GM10266 (cell line): Measurements from ENCODE around the gene EPN2.

Experiments used
- DNase-seq: peaks from one replicate; pipeline ENCODE4 v3.0.0; 2012; ENCODE audit errors: extremely low spot score
- TF ChIP-seq, protein P1 (sequence below): IDR thresholded peaks from 2 replicates; pipeline ENCODE4 v1.5.1; 2012; ENCODE audit warnings: mild to moderate bottlenecking, low read depth; ENCODE audit not compliant: control insufficient read depth, insufficient read depth; ENCODE audit errors: missing control alignments

EPN2 gene

DNA sequence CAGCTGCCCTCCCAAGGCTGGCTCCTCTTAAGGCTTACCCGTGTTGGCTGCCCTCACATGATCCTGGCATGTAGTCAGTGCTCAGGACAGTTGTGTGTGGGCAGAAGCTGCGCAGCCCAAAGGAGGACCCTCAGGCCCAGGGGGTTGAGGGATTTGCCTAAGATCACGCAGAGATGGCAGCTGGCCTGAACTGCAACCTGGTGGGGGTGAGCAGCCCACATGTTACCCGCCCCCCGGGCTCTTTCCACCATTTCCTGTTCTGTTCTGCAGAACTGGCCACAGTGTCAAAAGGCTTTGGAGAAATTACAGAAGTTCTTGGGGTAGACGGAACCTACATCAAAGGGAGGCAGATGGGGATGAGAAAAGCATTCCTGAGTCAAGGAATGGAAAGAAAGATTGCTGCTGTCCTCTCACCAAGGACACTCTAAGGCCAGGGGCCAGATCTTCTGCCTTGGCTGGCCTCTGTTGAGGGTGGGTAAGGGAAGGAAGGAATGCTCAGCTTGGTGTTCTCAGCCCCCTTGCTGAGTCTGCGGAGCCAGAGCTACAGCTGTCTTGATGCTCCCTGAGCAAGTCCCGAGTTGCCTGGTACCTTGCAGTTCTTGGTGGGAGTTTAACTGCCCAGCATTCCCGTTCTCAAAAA lies 53.0 kb downstream of the EPN2 start:
- DNase-seq = no peak
- TF ChIP-seq, protein P1, sequence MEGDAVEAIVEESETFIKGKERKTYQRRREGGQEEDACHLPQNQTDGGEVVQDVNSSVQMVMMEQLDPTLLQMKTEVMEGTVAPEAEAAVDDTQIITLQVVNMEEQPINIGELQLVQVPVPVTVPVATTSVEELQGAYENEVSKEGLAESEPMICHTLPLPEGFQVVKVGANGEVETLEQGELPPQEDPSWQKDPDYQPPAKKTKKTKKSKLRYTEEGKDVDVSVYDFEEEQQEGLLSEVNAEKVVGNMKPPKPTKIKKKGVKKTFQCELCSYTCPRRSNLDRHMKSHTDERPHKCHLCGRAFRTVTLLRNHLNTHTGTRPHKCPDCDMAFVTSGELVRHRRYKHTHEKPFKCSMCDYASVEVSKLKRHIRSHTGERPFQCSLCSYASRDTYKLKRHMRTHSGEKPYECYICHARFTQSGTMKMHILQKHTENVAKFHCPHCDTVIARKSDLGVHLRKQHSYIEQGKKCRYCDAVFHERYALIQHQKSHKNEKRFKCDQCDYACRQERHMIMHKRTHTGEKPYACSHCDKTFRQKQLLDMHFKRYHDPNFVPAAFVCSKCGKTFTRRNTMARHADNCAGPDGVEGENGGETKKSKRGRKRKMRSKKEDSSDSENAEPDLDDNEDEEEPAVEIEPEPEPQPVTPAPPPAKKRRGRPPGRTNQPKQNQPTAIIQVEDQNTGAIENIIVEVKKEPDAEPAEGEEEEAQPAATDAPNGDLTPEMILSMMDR = no peak

DNA sequence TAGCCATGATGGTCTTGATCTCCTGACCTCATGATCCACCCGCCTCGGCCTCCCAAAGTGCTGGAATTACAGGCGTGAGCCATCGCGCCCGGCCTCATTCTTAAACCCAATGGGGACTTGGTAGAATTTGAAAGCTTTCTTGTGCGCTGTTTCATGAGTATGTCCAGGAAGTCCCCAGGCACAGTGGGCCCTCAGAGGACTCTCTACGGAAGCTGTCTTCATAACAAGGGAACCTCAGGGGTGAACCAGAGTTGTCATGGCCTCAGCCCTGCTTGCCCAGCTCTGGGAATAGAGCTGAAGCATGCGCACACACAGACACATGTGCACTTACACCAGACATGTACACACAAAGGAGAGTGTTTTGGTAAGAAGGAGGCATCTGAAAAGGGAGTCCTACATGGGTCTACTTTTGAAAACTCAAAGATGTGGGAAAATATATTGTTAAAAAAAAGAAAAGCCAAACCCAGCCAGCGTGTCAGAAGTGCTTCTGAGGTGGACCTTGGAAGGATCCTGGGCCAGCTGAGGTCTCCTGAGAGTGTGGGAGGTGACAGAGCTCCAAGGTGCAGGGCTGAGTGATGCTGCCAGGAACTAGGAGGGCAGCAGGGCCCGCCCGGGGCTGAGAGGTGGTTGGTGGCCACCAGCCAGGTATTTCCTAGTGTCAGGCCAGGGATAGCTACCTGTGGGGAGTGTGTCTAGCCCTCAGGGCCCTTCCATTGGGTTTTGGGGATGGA lies 54.6 kb downstream of the EPN2 start:
- TF ChIP-seq, protein P1 = no peak
- no peak for DNase-seq

DNA sequence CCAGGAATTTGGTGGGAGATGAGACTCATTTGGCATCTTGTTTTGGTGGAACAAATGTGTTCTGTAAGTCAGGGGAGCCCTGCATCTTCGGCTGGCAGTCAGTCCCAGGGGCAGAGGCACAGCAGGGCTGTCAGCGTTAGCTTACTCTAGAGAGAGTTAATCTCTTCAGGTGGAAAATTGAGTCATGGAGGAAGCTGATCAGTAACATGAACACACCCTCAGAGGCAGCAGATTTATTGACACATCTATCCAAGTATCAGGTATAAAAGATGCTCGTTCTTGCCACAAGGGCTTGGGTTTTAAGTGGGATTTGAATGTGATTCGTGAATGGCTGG lies 55.2 kb downstream of the EPN2 start:
- TF ChIP-seq, protein P1 = no peak
- no peak for DNase-seq

DNA sequence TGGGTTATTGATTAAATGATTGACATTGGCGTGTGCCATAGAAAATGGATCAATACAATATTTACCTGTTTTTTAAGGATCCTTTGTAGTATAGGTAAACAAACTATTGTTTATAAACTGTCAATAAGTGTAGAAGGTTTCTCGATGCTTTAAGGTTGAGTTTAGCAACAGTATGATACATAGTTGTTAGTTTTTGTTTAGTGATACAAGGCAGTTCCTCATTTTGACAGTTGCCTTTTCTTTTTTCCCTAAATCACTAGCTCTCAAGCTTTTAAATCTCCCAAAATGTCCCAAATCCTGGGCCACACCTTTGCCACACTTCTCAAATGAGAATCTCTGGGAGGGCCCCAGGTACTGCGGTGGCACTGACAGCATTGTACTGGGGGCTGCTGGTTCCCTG lies 57.3 kb downstream of the EPN2 start:
- no peak for DNase-seq
- TF ChIP-seq, protein P1 = no peak

DNA sequence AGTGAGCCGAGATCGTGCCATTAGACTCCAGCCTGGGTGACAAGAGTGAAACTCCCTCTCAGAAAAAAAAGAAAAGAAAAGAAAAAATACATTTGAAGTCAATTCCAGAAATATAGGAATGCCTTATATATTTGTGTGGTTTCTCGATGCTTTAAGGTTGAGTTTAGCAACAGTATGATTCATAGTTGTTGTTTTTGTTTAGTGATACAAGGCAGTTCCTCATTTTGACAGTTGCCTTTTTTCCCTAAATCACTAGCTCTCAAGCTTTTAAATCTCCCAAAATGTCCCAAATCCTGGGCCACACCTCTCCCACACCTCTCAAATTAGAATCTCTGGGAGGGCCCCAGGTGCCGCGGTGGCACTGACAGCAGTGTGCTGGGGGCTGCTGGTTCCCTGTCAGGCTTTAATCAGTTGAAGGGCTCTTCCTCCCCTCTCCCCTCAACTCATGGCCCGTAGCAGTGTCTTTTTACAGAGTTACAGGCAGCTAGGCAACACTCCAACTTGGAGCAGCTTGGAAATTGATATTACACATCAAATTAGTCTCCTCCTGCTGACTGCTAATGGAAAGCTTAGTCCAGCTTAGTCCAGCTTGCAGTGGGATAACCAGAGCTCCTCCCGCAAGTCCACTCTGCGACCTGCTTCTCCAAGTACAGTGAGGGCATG lies 58.4 kb downstream of the EPN2 start:
- TF ChIP-seq, protein P1 = no peak
- DNase-seq = no peak

DNA sequence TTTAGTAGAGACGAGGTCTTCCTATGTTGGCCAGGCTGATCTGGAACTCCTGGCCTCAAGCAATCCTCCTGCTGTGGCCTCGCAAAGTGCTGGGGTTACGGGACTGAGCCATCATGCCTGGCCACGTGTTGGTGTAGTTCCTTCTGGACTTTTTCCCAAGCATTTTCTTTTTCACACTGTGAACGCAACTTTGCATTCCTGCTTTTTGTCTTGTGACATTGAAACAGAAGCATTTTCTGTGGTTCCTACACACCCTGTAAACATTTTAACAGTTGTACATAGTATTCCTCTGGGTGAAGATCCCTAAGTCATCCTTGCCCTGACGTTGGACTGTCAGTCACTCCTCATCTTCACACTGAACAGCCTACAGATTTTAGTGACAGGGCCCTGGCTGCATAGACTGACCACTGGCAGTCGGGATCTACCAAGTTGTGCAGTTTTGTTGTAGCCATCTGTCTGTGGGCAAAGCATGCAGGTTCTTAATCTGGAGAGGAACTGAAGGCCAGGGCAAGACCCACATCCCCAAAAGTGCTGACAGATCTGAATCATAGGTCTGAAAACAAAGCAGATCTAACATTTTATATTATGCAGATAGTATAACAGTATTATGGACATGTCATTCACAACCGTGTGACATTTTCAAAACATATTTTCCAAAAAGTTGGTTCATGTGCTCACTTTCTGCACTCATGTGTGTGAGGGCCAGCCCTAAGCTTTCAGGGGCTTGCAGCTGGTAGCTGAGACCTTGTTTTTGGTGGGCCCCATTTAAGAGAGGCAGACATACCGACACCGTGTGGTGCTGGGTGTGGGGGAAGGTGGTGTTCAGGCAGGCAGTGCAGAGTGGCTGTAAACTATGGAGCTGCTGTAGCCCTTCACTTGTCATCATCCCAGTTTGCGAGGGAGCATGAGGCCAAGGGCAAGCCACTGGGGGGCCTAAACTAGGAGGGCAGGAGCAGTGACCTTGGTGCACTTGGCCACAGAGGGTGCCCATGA lies 59.9 kb downstream of the EPN2 start:
- no peak for DNase-seq
- TF ChIP-seq, protein P1 = no peak
